Neural cell (in vitro differentiated cells): ENCODE measurements around the gene NOL3. TPM values are rescaled to one million over a fixed set of nuclear protein-coding genes. Genes with fewer than 3 reads are reported as not detected.

ENCODE experiments used
- H2AFZ ChIP-seq: fragments of 200-600, 300-800 bp; sonication (generic), shearing (Covaris generic); 2 replicates; pipeline ENCODE4 v1.6.0; 2014; ENCODE audit warnings: low read depth, mild to moderate bottlenecking, antibody characterized with exemption, low read length, moderate library complexity
- H3F3A ChIP-seq: fragments of 200-600 bp; shearing (Covaris generic); 2 replicates; pipeline ENCODE4 v1.6.1; 2016; ENCODE audit warnings: mild to moderate bottlenecking, moderate library complexity, mixed read lengths, antibody characterized with exemption, low read length; ENCODE audit not compliant: insufficient read depth, poor library complexity, severe bottlenecking
- H3K27ac ChIP-seq: fragments of 200-600, 300-800 bp; sonication (generic), shearing (Covaris generic); 2 replicates; pipeline ENCODE4 v1.5.1; 2014; ENCODE audit warnings: mild to moderate bottlenecking, low read length, moderate library complexity
- H3K27me3 ChIP-seq: fragments of 300-800, 200-600 bp; sonication (generic), shearing (Covaris generic); 2 replicates; pipeline ENCODE4 v1.6.0; 2014; ENCODE audit warnings: mild to moderate bottlenecking, low read depth, low read length, moderate library complexity; ENCODE audit not compliant: insufficient read depth
- H3K36me3 ChIP-seq: fragments of 300-800, 200-600 bp; sonication (generic), shearing (Covaris generic); 2 replicates; pipeline ENCODE4 v1.5.1; 2014; ENCODE audit warnings: mild to moderate bottlenecking, antibody characterized with exemption, low read length, moderate library complexity; ENCODE audit not compliant: insufficient read depth
- H3K4me2 ChIP-seq: fragments of 300-800, 200-600 bp; sonication (generic), shearing (Covaris generic); 2 replicates; pipeline ENCODE4 v1.6.0; 2014; ENCODE audit warnings: mild to moderate bottlenecking, low read length
- H3K4me3 ChIP-seq: fragments of 300-800, 200-600 bp; sonication (generic), shearing (Covaris generic); 2 replicates; pipeline ENCODE4 v1.5.1; 2014; ENCODE audit warnings: mild to moderate bottlenecking, low read length, moderate library complexity
- H3K79me2 ChIP-seq: fragments of 200-600 bp; shearing (Covaris generic); replicated peaks from 2 replicates; pipeline ENCODE4 v1.6.0; 2014; ENCODE audit warnings: mild to moderate bottlenecking, low read length, moderate library complexity; ENCODE audit not compliant: insufficient read depth
- H3K9ac ChIP-seq: fragments of 300-800, 200-600 bp; sonication (generic), shearing (Covaris generic); 2 replicates; pipeline ENCODE4 v1.6.1; 2016; ENCODE audit warnings: mild to moderate bottlenecking, low read length, mixed read lengths
- H3K9me2 ChIP-seq: fragments of 200-600 bp; shearing (Covaris generic); 2 replicates; pipeline ENCODE4 v1.6.1; 2016; ENCODE audit warnings: mild to moderate bottlenecking, low read length, mixed read lengths; ENCODE audit not compliant: insufficient read depth
- H3K9me3 ChIP-seq: fragments of 200-600, 300-800 bp; sonication (generic), shearing (Covaris generic); 2 replicates; pipeline ENCODE4 v1.6.1; 2016; ENCODE audit warnings: mild to moderate bottlenecking, mixed run types, low read length, moderate library complexity, mixed read lengths
- H4K20me1 ChIP-seq: fragments of 200-600 bp; shearing (Covaris generic); 2 replicates; pipeline ENCODE4 v1.6.1; 2016; ENCODE audit warnings: mild to moderate bottlenecking, mixed run types; ENCODE audit not compliant: insufficient read depth
- EZH2 ChIP-seq: fragments of 200-600, 300-800 bp; shearing (Covaris generic), sonication (generic); IDR thresholded peaks from 2 replicates; pipeline ENCODE4 v1.6.1; 2014; ENCODE audit warnings: antibody characterized with exemption, low read length, borderline replicate concordance, mild to moderate bottlenecking; ENCODE audit not compliant: insufficient read depth, poor library complexity, severe bottlenecking
- MXI1 ChIP-seq: fragments of 450-650 bp; conservative IDR thresholded peaks from 2 replicates; pipeline ENCODE4 v1.6.1; 2014; ENCODE audit warnings: antibody characterized with exemption, mild to moderate bottlenecking; ENCODE audit not compliant: poor library complexity, severe bottlenecking
- POLR2AphosphoS5 ChIP-seq: IDR thresholded peaks from 2 replicates; pipeline ENCODE4 v1.6.1; 2012
- RAD21 ChIP-seq: fragments of 450-650 bp; conservative IDR thresholded peaks from 2 replicates; pipeline ENCODE4 v1.6.1; 2014; ENCODE audit warnings: antibody characterized with exemption, mild to moderate bottlenecking, moderate library complexity
- polyA plus RNA-seq: library from polyadenylated mRNA; depleted of rRNA; stranded (reverse); fragments of >200 nt; gene quantifications from 2 replicates; pipeline ENCODE4 v1.2.3, GENCODE V29; 2014
- TF ChIP-seq, protein P1 (sequence below): fragments of 450-650 bp; IDR thresholded peaks from 2 replicates; pipeline ENCODE4 v1.5.1; 2014; ENCODE audit warnings: antibody characterized with exemption, mild to moderate bottlenecking, moderate library complexity; ENCODE audit not compliant: poor library complexity, severe bottlenecking
- TF ChIP-seq, protein P2 (sequence below): IDR thresholded peaks from 2 replicates; pipeline ENCODE4 v1.6.1; 2012; ENCODE audit warnings: borderline replicate concordance

The NOL3 gene
- polyA plus RNA-seq, 1 donor from 2014 or later, result 8.4 TPM

DNA sequence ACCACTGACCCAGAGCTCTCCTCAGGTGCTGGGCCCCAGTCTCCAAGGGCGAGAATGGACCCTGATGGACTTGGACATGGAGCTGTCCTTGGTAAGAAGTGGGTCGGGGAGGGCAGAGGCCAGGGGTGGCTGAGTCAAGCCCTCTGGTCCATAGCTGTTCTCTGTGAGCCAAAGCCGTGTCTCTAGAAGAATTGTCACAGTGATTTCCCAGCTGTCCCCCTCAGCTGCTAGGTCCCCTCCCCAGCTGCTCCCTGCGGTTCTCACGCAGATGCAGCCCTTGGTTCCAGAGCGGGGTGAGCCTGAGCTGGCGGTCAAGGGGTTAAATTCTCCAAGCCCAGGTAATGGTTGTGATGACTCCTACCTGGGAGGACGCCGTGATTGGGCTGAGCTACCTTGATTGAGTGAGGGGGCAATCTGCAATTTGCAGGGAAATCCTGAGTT, 1.3 kb upstream of the NOL3 start:
- Histone ChIP-seq H3K36me3 (no peaks in the 10 kb centered on the region), H3K9me3 (no peaks in the 10 kb centered on the region), H3K79me2 (no peaks in the 10 kb centered on the region), H3K9me2 (no peaks in the 10 kb centered on the region), H3K9ac (no peak overlapping the region), H4K20me1 (peaks cover 4% of the 10 kb centered on the region), H3K4me2 (no peak overlapping the region), H3F3A (no peaks in the 10 kb centered on the region), H3K27me3 (peaks cover 94% of the 10 kb centered on the region), H3K27ac (no peak overlapping the region), H2AFZ (no peak overlapping the region), H3K4me3 (no peak overlapping the region)
- TF ChIP-seq EZH2, result no peak
- TF ChIP-seq, protein P1, sequence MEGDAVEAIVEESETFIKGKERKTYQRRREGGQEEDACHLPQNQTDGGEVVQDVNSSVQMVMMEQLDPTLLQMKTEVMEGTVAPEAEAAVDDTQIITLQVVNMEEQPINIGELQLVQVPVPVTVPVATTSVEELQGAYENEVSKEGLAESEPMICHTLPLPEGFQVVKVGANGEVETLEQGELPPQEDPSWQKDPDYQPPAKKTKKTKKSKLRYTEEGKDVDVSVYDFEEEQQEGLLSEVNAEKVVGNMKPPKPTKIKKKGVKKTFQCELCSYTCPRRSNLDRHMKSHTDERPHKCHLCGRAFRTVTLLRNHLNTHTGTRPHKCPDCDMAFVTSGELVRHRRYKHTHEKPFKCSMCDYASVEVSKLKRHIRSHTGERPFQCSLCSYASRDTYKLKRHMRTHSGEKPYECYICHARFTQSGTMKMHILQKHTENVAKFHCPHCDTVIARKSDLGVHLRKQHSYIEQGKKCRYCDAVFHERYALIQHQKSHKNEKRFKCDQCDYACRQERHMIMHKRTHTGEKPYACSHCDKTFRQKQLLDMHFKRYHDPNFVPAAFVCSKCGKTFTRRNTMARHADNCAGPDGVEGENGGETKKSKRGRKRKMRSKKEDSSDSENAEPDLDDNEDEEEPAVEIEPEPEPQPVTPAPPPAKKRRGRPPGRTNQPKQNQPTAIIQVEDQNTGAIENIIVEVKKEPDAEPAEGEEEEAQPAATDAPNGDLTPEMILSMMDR, result no peak
- no peak for TF ChIP-seq POLR2AphosphoS5
- TF ChIP-seq MXI1, result no peak
- TF ChIP-seq, protein P2, sequence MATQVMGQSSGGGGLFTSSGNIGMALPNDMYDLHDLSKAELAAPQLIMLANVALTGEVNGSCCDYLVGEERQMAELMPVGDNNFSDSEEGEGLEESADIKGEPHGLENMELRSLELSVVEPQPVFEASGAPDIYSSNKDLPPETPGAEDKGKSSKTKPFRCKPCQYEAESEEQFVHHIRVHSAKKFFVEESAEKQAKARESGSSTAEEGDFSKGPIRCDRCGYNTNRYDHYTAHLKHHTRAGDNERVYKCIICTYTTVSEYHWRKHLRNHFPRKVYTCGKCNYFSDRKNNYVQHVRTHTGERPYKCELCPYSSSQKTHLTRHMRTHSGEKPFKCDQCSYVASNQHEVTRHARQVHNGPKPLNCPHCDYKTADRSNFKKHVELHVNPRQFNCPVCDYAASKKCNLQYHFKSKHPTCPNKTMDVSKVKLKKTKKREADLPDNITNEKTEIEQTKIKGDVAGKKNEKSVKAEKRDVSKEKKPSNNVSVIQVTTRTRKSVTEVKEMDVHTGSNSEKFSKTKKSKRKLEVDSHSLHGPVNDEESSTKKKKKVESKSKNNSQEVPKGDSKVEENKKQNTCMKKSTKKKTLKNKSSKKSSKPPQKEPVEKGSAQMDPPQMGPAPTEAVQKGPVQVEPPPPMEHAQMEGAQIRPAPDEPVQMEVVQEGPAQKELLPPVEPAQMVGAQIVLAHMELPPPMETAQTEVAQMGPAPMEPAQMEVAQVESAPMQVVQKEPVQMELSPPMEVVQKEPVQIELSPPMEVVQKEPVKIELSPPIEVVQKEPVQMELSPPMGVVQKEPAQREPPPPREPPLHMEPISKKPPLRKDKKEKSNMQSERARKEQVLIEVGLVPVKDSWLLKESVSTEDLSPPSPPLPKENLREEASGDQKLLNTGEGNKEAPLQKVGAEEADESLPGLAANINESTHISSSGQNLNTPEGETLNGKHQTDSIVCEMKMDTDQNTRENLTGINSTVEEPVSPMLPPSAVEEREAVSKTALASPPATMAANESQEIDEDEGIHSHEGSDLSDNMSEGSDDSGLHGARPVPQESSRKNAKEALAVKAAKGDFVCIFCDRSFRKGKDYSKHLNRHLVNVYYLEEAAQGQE, result no peak

DNA sequence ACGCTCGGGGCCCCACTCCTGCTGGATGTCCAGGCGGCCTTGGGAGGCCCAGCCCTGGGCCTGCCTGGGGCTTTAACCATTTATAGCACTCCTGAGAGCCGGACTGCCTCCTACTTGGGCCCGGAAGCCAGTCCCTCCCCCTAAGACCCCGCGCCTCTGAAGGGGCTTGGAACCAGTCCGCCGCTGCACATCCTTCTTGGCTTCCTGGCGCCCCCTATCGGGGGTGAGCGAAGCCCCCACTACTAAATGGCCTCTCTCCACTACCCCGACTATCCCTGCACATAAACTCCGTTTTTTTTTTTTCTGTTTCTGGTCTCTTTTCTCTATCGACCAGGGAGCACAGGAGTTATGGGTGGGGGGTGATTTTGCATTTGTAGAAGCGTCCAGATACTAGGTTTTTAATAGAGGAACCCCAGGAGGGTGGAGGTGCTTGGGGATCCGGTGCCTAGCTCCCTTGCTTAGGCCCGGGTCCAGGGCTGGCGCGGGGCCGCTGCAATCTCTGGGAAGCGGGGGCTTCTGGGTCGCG, 633 bp upstream of the NOL3 start:
- peak overlapping the region; percentile 52 for H3K4me3 ChIP-seq
- H3K36me3 ChIP-seq, result no peaks in the 10 kb centered on the region
- peaks cover 4% of the 10 kb centered on the region for H4K20me1 ChIP-seq
- H2AFZ ChIP-seq, result no peak overlapping the region
- no peaks in the 10 kb centered on the region for H3K9me2 ChIP-seq
- H3K27ac ChIP-seq, result no peak overlapping the region
- no peak overlapping the region for H3K9ac ChIP-seq
- TF ChIP-seq RAD21, result no peak
- TF ChIP-seq, protein P1, result peak; percentile 58
- H3K79me2 ChIP-seq, result no peaks in the 10 kb centered on the region
- H3K27me3 ChIP-seq, result peaks cover 94% of the 10 kb centered on the region
- H3F3A ChIP-seq, result no peaks in the 10 kb centered on the region
- no peaks in the 10 kb centered on the region for H3K9me3 ChIP-seq
- H3K4me2 ChIP-seq, result no peak overlapping the region
